Effector memory CD8-positive, alpha-beta T cell (primary cell): ENCODE measurements around the gene TYW3.
"Not testable (repeated sequence)": the region's sequence is repeated elsewhere in the genome, so short reads cannot be mapped to it uniquely, and the experiment has no call there.

Experiments used
- ATAC-seq: fragments of 150-1000 bp; cut with Tn5 transposase; replicated peaks from 2 replicates; pipeline ENCODE4 v1.10.0; 2021; ENCODE audit warnings: mild to moderate bottlenecking, moderate library complexity
- DNase-seq, 3 experiments: peaks; one replicate each; pipeline ENCODE4 v3.0.0; 2021
- H3K27ac Mint-ChIP-seq, 2 donors: one replicate each; pipeline ENCODE4 v1.8.0; 2022; ENCODE audit warnings: mild to moderate bottlenecking in 2 of 2, mixed read lengths in 2 of 2, moderate library complexity in 2 of 2
- H3K27me3 Mint-ChIP-seq, 2 donors: one replicate each; pipeline ENCODE4 v1.8.0; 2022; ENCODE audit warnings: mixed read lengths in 2 of 2
- H3K36me3 Mint-ChIP-seq: one replicate; pipeline ENCODE4 v1.8.0; 2022; ENCODE audit warnings: mild to moderate bottlenecking, moderate library complexity, mixed read lengths; ENCODE audit not compliant: insufficient read depth
- H3K4me1 Mint-ChIP-seq, 2 donors: one replicate each; pipeline ENCODE4 v1.8.0; 2022; ENCODE audit warnings: low read depth in 2 of 2, mixed read lengths in 2 of 2
- H3K4me3 Mint-ChIP-seq, 2 donors: one replicate each; pipeline ENCODE4 v1.8.0; 2022; ENCODE audit warnings: mild to moderate bottlenecking in 2 of 2, mixed read lengths in 2 of 2, moderate library complexity in 2 of 2
- H3K9me3 Mint-ChIP-seq, 2 donors: one replicate each; pipeline ENCODE4 v1.8.0; 2022; ENCODE audit warnings: mixed read lengths in 2 of 2

Gene TYW3

DNA sequence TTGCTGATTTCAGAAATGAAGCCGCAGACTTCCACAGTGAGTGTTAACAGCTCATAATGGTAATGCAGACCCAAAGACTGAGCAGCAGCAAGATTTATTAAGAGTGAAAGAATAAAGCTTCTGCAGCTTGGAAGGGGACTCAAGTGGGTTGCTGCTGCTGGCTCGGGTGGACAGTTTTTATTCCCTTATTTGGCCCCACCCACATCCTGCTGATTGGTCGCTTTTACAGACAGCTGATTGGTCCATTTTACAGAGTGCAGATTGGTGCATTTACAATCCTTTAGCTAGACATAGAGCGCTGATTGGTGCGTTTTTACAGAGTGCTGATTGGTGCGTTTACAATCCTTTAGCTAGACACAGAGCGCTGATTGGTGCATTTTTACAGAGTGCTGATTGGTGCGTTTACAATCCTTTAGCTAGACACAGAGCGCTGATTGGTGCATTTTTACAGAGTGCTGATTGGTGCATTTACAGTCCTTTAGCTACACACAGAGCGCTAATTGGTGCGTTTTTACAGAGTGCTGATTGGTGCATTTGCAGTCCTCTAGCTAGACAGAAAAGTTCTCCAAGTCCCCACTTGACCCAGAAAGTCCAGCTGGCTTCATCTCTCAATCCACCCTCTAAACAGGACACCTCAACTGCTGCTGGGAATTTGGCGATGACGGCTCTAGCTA lies 7.5 kb downstream of the TYW3 start:
- H3K4me3 Mint-ChIP-seq, H3K9me3 Mint-ChIP-seq, ATAC-seq, DNase-seq, H3K4me1 Mint-ChIP-seq, H3K27ac Mint-ChIP-seq, H3K27me3 Mint-ChIP-seq: not testable (repeated sequence)
- peaks cover 17% of the 10 kb centered on the region for H3K36me3 Mint-ChIP-seq

DNA sequence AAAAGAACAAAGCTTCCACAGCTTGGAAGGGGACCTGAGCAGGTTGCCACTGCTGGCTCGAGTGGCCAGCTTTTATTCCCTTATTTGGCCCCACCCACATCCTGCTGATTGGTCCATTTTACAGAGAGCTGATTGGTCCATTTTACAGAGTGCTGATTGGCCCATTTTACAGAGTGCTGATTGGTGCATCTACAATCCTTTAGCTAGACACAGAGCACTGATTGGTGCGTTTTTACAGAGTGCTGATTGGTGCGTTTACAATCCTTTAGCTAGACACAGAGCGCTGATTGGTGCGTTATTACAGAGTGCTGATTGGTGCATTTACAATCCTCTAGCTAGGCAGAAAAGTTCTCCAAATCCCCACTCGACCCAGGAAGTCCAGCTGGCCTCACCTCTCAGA lies 12.3 kb downstream of the TYW3 start:
- H3K27me3 Mint-ChIP-seq, DNase-seq, H3K9me3 Mint-ChIP-seq, H3K4me3 Mint-ChIP-seq, H3K27ac Mint-ChIP-seq, ATAC-seq: not testable (repeated sequence)
- H3K4me1 Mint-ChIP-seq = peaks cover 0 to 17% of the 10 kb centered on the region in 2 donors
- H3K36me3 Mint-ChIP-seq = peaks cover 29% of the 10 kb centered on the region

DNA sequence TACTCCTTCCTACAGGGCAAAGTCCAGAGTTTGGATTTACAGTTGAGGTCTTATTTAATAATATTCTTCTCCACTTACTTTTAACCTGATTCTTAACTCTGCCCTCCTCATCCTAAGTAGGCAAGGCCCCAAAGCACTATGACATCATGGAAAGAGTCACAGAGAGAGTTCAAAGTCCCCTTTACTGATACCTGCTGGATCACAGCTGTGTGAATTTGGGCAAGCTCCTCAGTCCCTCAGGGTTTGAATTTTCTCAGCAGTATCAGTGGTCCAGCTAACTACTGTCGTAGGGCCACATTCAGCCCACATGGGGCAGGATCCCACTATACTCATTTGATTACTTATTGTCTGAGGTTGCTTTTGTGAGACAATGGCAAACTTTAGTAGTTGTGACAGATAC lies 16.0 kb downstream of the TYW3 start:
- no peak overlapping the region for H3K27ac Mint-ChIP-seq
- no peak for ATAC-seq

DNA sequence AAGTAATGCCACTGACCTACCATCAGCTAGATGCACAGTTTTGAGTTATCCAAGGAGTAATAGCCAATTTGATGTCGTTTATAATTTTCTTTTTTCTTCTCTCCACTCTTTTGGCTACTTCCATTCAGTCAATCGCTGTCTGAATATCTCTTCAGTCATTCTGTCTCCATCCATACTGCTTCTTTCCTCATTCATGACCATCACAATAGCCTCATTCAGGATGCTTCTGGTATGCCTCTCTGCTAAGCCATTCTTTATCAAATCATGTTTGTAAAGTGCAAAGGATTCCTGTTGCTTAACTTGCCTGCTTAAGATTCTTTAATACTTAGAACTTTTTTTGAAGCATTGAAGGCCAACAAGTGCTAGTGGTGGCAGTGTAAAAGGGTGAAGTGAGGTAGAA lies 20.2 kb downstream of the TYW3 start:
- H3K27me3 Mint-ChIP-seq = no peaks in the 10 kb centered on the region
- H3K36me3 Mint-ChIP-seq = peaks cover 45% of the 10 kb centered on the region
- H3K9me3 Mint-ChIP-seq = no peaks in the 10 kb centered on the region
- no peak for ATAC-seq
- no peak overlapping the region for H3K27ac Mint-ChIP-seq
- no peak for DNase-seq
- no peaks in the 10 kb centered on the region for H3K4me1 Mint-ChIP-seq
- H3K4me3 Mint-ChIP-seq = no peak overlapping the region

More for the DNA sequence above, 16.0 kb downstream of the TYW3 start:
- Mint-ChIP-seq H3K4me1 (peaks cover 0 to 10% of the 10 kb centered on the region in 2 donors), H3K27me3 (no peaks in the 10 kb centered on the region), H3K9me3 (no peaks in the 10 kb centered on the region), H3K36me3 (peaks cover 40% of the 10 kb centered on the region), H3K4me3 (no peak overlapping the region)
- no peak for DNase-seq

DNA sequence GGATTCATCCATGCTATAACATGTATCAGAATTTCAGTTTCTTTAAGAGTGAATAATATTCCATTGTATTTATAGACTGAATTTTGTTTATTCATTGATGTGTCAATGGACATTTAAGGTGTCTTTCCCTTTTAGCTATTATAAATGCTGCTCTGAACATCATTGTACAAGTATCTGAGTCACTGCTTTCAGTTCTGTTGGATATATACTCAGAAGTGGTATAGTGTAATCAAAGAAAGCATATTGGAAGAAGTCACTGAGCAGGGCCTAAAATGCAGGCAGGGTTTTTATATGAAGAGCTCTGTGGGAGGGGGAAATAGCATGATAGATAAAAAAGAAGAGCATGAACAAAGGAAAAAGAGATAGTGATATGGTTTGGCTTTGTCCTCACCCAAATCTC lies 22.5 kb downstream of the TYW3 start:
- Mint-ChIP-seq H3K27ac (no peak overlapping the region), H3K4me3 (no peak overlapping the region), H3K27me3 (no peaks in the 10 kb centered on the region), H3K9me3 (no peaks in the 10 kb centered on the region), H3K4me1 (peaks cover 0 to 2% of the 10 kb centered on the region in 2 donors), H3K36me3 (peaks cover 41% of the 10 kb centered on the region)
- no peak for DNase-seq
- ATAC-seq = no peak

DNA sequence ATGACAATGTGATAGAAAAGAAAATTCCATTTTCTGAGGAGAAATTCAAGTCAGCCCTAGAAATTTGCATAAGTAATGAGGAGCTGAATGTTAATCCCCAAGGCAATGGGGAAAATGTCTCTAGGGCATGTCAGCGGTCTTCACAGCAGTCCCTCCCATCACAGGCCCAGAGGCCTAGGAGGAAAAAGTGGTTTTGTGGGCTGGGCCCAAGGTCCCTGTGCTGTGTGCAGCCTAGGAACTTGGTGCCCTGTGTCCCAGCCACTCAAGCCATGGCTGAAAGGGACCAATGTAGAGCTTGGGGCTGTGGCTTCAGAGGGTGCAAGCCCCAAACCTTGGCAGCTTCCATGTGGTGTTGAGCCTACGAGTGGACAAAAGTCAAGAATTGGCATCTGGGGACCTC lies 23.7 kb downstream of the TYW3 start:
- not testable (repeated sequence) for H3K27ac Mint-ChIP-seq, H3K4me1 Mint-ChIP-seq, H3K9me3 Mint-ChIP-seq, ATAC-seq, DNase-seq, H3K4me3 Mint-ChIP-seq, H3K27me3 Mint-ChIP-seq
- peaks cover 30% of the 10 kb centered on the region for H3K36me3 Mint-ChIP-seq

DNA sequence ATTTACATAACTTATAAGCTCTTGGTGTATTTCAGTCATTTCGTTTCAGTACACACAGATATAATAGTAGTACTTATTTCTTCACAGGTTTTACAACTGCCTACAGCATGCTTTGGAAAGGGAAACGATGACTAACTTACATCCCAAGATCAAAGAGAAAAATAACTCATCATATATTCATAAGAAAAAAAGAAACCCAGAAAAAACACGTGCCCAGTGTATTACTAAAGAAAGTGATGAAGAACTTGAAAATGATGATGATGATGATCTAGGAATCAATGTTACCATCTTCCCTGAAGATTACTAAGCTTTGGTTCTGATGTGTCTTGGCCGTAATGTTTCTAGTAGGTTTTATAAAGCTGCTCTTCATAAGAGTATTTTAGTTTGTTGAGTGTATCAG lies 30.9 kb downstream of the TYW3 start:
- peaks cover 4% of the 10 kb centered on the region in 2 donors for H3K4me1 Mint-ChIP-seq
- no peak overlapping the region for H3K4me3 Mint-ChIP-seq
- ATAC-seq (no peak), DNase-seq (no peak)
- H3K9me3 Mint-ChIP-seq = no peaks in the 10 kb centered on the region
- no peaks in the 10 kb centered on the region for H3K27me3 Mint-ChIP-seq
- peaks cover 13% of the 10 kb centered on the region for H3K36me3 Mint-ChIP-seq
- H3K27ac Mint-ChIP-seq = peak overlapping the region; percentile 20 to 57

DNA sequence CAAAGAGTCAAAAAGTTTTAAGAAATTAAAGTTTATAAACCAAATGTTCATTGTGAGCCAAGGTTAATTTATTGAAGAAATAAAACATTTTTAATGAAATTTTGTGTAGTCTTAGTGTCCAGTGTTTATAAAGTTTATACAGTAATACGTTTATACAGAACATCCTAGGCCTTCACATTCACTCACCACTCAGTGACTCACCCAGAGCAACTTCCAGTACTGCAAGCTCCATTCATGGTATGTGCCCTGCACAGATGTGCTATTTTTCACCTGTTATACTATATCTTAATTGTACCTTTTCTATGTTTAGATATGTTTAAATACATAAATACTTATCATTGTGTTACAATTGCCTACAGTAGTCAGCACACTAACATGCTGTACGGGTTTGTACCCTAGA lies 33.6 kb downstream of the TYW3 start:
- H3K36me3 Mint-ChIP-seq = peaks cover 10% of the 10 kb centered on the region
- H3K4me3 Mint-ChIP-seq = no peak overlapping the region
- no peak for DNase-seq
- peaks cover 0 to 4% of the 10 kb centered on the region in 2 donors for H3K4me1 Mint-ChIP-seq
- H3K27ac Mint-ChIP-seq = no peak overlapping the region
- no peaks in the 10 kb centered on the region for H3K9me3 Mint-ChIP-seq
- H3K27me3 Mint-ChIP-seq = no peaks in the 10 kb centered on the region
- no peak for ATAC-seq

DNA sequence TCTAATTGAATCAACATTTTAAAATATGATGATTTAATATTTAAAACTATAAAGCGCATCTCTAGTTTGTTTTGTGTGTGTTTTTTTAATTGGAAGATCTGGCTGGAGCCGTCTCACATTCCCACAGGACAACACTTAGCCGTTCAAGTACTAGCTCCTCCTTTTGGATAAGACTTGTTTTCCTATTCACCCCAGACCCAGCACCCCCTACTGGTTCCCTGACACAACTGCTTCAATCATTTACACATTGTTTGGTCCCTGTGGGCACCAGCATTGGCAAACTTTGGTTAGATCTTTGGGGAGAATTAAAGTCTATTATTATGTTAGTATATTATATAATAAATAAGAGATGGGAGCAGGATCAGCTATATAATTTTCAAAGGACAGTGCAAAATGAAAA lies 34.5 kb downstream of the TYW3 start:
- H3K4me1 Mint-ChIP-seq = peaks cover 0 to 4% of the 10 kb centered on the region in 2 donors
- DNase-seq = no peak
- no peaks in the 10 kb centered on the region for H3K9me3 Mint-ChIP-seq
- no peaks in the 10 kb centered on the region for H3K27me3 Mint-ChIP-seq
- no peak overlapping the region for H3K27ac Mint-ChIP-seq
- H3K4me3 Mint-ChIP-seq = no peak overlapping the region
- H3K36me3 Mint-ChIP-seq = peaks cover 6% of the 10 kb centered on the region
- no peak for ATAC-seq

DNA sequence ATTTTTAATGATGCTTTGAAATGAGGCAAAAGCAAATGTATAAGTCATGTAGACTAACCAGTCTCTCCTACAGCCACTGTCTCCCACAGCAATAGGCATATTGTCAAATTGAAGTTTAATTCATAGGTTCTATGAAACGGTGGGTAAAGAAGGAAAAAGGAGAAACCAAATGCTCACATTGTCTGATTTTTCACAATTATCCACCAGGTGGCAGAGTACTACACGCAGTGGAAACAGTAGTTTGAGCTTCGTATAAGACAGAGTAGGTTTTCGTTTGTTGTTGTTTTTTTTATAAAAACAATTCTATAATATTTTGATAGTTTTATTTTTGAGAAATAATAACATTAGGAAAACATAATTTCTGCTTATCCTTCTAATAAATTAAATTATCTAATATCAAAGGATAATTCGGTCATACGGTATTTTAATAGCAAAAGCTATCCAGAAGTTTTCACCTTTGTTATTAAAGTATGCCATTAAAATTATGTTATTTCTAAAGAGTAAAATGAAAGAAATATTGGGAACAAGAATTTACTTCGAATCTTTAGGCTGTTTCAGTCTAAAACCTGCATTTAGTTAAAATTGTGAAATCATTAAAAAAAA lies 39.1 kb downstream of the TYW3 start:
- peak; percentile 54 for ATAC-seq
- no peak overlapping the region for H3K4me3 Mint-ChIP-seq
- DNase-seq = peak; percentile 2 to 10 (median 2)
- no peaks in the 10 kb centered on the region for H3K4me1 Mint-ChIP-seq
- no peak overlapping the region for H3K27ac Mint-ChIP-seq
- H3K36me3 Mint-ChIP-seq = no peaks in the 10 kb centered on the region
- H3K27me3 Mint-ChIP-seq = peaks cover 6 to 8% of the 10 kb centered on the region in 2 donors
- no peaks in the 10 kb centered on the region for H3K9me3 Mint-ChIP-seq

DNA sequence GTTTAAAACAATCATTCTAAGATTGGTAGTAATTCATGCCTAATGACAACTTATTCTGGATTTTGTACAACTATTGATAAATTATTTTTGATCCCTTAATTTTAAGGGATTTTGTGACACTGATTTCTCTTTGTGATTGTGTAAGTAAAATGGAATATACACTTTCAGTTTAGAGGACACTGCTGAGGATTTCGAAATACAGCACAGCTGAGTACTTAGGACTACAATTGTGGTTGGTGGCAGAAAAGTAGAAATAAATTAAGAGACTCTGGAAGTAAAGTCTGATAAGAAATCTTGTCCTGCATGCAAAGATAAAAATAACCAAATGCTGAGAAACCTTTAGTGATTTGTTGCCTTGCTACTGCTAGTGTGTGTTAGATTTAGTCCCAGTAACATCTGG lies 40.0 kb downstream of the TYW3 start:
- peaks cover 6 to 8% of the 10 kb centered on the region in 2 donors for H3K27me3 Mint-ChIP-seq

DNA sequence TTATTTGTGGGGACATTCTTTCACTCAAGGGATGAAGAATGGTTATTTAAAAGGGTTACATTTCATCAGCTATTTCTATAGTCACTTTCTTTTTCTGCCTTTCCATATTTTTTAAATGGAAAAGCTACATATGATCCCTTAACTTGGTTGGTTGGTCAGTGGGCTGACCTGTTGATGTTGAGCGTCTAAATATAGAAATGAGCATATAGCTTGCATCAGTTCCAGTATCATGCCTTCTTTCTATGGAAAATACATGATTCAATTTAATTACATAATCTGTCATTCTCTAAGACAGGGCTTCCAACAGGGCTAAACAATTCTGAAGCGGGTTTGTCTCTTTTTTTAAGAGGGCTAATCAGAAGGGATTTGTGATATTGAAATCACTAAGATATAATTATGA lies 40.6 kb downstream of the TYW3 start:
- H3K27ac Mint-ChIP-seq = no peak overlapping the region
- DNase-seq (no peak), ATAC-seq (no peak)
- H3K36me3 Mint-ChIP-seq = no peaks in the 10 kb centered on the region
- no peaks in the 10 kb centered on the region for H3K4me1 Mint-ChIP-seq
- no peaks in the 10 kb centered on the region for H3K9me3 Mint-ChIP-seq
- no peak overlapping the region for H3K4me3 Mint-ChIP-seq
- H3K27me3 Mint-ChIP-seq = peaks cover 11 to 14% of the 10 kb centered on the region in 2 donors

More for the DNA sequence above, 40.0 kb downstream of the TYW3 start:
- Mint-ChIP-seq H3K27ac (no peak overlapping the region), H3K36me3 (no peaks in the 10 kb centered on the region), H3K4me3 (no peak overlapping the region), H3K9me3 (no peaks in the 10 kb centered on the region), H3K4me1 (no peaks in the 10 kb centered on the region)
- ATAC-seq (no peak), DNase-seq (no peak)

DNA sequence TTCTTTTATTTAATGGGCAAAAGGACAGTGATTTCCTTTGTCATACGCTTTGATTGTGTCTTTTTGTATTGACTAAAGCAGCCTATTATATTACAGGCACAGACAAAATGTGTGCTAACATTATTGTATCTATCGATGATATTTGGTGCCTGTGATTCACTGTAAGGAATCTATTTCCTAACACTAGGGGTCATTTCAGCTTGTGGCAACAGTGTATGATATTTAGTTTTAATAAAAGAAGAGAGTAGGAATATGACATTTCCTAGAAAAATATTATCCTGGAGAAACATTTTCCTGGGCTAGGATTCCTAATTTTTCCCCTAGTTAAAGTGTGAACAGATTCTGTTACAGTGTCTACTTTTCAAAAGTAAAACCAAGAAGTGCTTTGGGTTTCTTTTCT lies 42.8 kb downstream of the TYW3 start:
- H3K27me3 Mint-ChIP-seq = peaks cover 16 to 18% of the 10 kb centered on the region in 2 donors
- DNase-seq (no peak), ATAC-seq (no peak)
- H3K27ac Mint-ChIP-seq = no peak overlapping the region
- no peaks in the 10 kb centered on the region for H3K4me1 Mint-ChIP-seq
- no peaks in the 10 kb centered on the region for H3K36me3 Mint-ChIP-seq
- no peaks in the 10 kb centered on the region for H3K9me3 Mint-ChIP-seq
- no peak overlapping the region for H3K4me3 Mint-ChIP-seq

DNA sequence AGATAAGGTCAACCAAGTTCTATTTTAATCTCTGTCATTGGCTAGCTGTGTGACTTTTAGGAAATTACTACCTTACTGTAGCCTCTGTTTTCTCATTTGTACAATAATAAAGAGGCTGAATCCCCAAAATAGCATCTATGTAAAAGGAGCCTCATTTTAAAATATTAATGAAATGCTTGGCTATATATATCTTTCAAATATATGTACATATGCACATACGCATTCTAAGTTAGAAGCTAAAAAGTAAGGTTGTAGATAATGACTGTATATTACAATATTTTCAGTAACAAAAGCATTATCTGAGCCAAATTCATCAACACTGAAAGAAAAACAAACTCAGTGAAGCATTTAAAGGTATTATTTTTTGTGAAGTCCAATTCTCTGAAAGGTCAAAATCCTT lies 44.6 kb downstream of the TYW3 start:
- Mint-ChIP-seq H3K4me1 (no peaks in the 10 kb centered on the region), H3K4me3 (no peak overlapping the region), H3K27me3 (peaks cover 20 to 23% of the 10 kb centered on the region in 2 donors), H3K36me3 (no peaks in the 10 kb centered on the region), H3K27ac (no peak overlapping the region), H3K9me3 (no peaks in the 10 kb centered on the region)
- no peak for DNase-seq
- no peak for ATAC-seq
